ENCODE measurements around the gene NME7. TPM values are rescaled to one million over a fixed set of nuclear protein-coding genes. Genes with fewer than 3 reads are reported as not detected.

Gene NME7
- total RNA-seq, 1 donor from 2014 or later = 12.5 TPM

DNA sequence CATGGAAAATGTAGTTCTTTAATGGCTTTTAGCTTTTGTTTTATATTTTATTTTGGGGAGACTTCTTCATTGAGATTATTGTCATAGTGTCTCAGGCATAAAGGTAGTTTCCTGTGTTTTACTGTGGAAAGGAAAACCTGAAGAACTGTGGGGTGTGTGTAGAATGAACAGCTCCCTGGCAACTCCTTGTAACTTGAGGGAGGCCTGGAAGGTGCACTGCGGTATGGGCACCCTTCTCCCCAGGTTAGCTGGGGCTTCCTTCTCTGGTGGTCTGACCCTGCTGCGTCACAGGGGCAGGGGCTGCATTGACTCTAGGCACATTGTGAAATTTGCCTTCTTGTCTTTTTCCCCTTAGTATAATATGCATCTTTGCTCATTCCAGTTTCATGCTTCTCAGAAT, 259.4 kb downstream of the NME7 start:
- H3K9ac ChIP-seq (ENCODE audit: low read depth in 1 of 3, low read length in 3 of 3) = peak overlapping the region; percentile 90 to 95 (median 94)
- H3K27me3 ChIP-seq (ENCODE audit: control insufficient read depth in 3 of 3, insufficient read depth in 3 of 3, low read length in 3 of 3) = no peaks in the 10 kb centered on the region
- peaks cover 31 to 57% (median 38%) of the 10 kb centered on the region in 3 donors for H3K4me1 ChIP-seq (ENCODE audit: control insufficient read depth in 3 of 3, insufficient read depth in 3 of 3, low read length in 3 of 3)
- peaks cover 9 to 29% (median 23%) of the 10 kb centered on the region in 3 donors for H3K36me3 ChIP-seq (ENCODE audit: control insufficient read depth in 3 of 3, insufficient read depth in 3 of 3, low read length in 3 of 3)
- no peaks in the 10 kb centered on the region for H3K9me3 ChIP-seq (ENCODE audit: control insufficient read depth in 3 of 3, low read length in 3 of 3)
- H3K27ac ChIP-seq (ENCODE audit: low read depth, low read length) = peak overlapping the region; percentile 86
- peak overlapping the region; percentile 81 to 96 (median 88) for H3K4me3 ChIP-seq (ENCODE audit: low read length in 3 of 3)

DNA sequence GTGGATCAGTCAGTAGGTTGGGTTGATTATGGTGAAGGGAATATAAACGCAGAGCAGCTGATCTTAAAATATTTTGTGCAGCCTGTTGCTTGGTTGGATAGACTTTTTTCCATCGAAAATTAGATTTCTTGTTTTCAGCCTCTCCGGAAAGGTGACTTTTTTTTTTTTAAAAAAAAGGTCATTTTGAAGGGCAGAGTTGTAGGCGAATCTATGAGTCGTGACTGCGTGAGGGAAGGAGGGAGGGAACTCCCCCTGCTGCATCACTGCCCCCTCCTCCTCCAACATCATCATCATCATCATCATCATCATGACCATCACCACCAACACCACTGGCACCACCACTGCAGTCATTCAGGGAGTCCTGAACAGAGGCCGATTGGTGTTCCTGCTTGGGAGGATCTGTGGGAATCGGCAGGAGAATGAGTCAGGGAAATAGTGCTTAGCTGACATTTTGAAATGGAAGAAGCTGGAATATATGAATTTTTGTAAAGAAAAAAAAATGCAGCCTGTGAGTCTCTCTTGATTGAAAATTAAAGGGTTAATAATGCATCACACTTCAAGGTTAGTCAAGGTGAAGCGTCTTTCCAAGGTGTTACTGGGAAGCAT, 259.9 kb downstream of the NME7 start:
- H3K27ac ChIP-seq (ENCODE audit: low read depth, low read length) = peak overlapping the region; percentile 86
- H3K9me3 ChIP-seq (ENCODE audit: control insufficient read depth in 3 of 3, low read length in 3 of 3) = no peaks in the 10 kb centered on the region
- peak overlapping the region; percentile 90 to 95 (median 94) for H3K9ac ChIP-seq (ENCODE audit: low read depth in 1 of 3, low read length in 3 of 3)
- H3K36me3 ChIP-seq (ENCODE audit: control insufficient read depth in 3 of 3, insufficient read depth in 3 of 3, low read length in 3 of 3) = peaks cover 8 to 29% (median 23%) of the 10 kb centered on the region in 3 donors
- no peaks in the 10 kb centered on the region for H3K27me3 ChIP-seq (ENCODE audit: control insufficient read depth in 3 of 3, insufficient read depth in 3 of 3, low read length in 3 of 3)
- H3K4me1 ChIP-seq (ENCODE audit: control insufficient read depth in 3 of 3, insufficient read depth in 3 of 3, low read length in 3 of 3) = peaks cover 33 to 59% (median 34%) of the 10 kb centered on the region in 3 donors
- peak overlapping the region; percentile 81 to 96 (median 88) for H3K4me3 ChIP-seq (ENCODE audit: low read length in 3 of 3)

DNA sequence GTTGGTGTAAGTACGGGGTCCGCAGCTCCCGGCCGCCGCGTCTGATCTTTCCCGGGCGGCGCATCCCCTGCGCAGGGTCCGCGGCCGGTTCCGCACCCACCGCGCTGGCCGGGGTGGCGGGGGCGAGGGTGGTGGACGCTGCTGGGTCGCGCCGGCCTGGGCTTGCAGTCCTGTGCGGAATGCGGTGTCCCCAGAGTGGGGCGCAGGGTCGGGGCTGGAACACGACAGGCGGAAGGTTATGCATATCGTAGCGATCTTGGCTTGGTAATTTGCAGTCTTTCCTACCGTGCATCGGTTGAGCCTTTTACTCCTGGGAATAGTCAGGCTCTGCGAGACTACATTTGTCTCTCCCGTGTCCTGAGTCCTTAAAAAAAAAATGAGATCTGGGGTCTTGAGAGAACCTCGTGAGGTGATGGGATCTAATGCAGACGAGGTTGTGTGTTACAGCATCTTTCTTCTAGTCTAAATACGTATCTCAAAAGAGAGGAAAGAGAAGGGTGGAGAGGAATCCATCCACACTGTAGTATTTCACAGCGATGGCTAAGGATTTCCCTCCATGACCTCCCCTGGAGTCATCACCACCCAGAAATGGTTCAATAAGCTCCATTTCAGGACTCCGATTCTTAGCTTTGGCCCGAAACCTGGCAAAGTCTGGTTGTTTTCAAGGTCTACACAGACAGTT, 260.5 kb downstream of the NME7 start:
- peaks cover 29 to 57% (median 32%) of the 10 kb centered on the region in 3 donors for H3K4me1 ChIP-seq (ENCODE audit: control insufficient read depth in 3 of 3, insufficient read depth in 3 of 3, low read length in 3 of 3)
- H3K27me3 ChIP-seq (ENCODE audit: control insufficient read depth in 3 of 3, insufficient read depth in 3 of 3, low read length in 3 of 3) = no peaks in the 10 kb centered on the region
- peaks cover 2 to 26% (median 21%) of the 10 kb centered on the region in 3 donors for H3K36me3 ChIP-seq (ENCODE audit: control insufficient read depth in 3 of 3, insufficient read depth in 3 of 3, low read length in 3 of 3)
- peak overlapping the region; percentile 90 to 95 (median 94) for H3K9ac ChIP-seq (ENCODE audit: low read depth in 1 of 3, low read length in 3 of 3)
- H3K4me3 ChIP-seq (ENCODE audit: low read length in 3 of 3) = peak overlapping the region; percentile 81 to 96 (median 88)
- H3K9me3 ChIP-seq (ENCODE audit: control insufficient read depth in 3 of 3, low read length in 3 of 3) = no peaks in the 10 kb centered on the region
- peak overlapping the region; percentile 86 for H3K27ac ChIP-seq (ENCODE audit: low read depth, low read length)

DNA sequence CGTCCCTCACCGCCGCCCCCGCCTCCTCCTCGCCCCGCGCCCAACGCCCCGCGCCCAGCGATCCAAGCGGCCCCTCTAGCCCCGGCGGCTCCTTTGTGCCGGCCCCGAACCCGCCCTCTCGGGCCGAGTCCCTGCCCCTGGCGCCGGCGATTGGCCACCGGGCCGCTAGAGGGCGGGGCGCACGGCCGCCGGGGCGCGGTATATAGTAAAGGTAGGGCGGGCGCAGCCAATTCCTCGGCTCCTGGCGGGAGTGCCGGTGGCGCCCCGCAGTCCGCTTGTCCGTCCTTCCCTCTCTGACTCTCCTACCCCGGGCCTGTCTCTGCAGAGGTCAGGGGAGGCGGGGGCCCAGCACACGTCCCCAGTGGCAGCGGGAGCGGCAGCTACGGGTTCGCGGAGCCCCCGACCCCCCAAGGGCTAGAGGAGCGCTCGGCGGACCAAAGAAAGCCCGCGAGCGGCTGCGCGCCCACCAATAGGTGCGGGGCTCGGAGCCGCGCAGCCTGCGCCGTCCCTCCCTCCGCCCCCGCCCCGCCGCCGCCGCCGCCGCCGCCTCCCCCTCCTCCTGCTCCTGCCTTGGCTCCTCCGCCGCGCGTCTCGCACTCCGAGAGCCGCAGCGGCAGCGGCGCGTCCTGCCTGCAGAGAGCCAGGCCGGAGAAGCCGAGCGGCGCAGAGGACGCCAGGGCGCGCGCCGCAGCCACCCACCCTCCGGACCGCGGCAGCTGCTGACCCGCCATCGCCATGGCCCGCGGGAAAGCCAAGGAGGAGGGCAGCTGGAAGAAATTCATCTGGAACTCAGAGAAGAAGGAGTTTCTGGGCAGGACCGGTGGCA, 261.3 kb downstream of the NME7 start, which contains the start of gene ATP1B1:
TSS of gene ATP1B1 (plus strand) at position 596 of the 826 bp plus-strand sequence. CDS start at position 736, 140 bp downstream.
- Histone ChIP-seq H3K4me3 (ENCODE audit: low read length in 3 of 3) (peak within 1 kb of the TSS; percentile 81 to 96 (median 88)), H3K4me1 (ENCODE audit: control insufficient read depth in 3 of 3, insufficient read depth in 3 of 3, low read length in 3 of 3) (peaks cover 23 to 50% (median 25%) of the 10 kb centered on the region in 3 donors), H3K9me3 (ENCODE audit: control insufficient read depth in 3 of 3, low read length in 3 of 3) (no peaks in the 10 kb centered on the region), H3K36me3 (ENCODE audit: control insufficient read depth in 3 of 3, insufficient read depth in 3 of 3, low read length in 3 of 3) (peaks cover 0 to 18% (median 14%) of the 10 kb centered on the region in 3 donors), H3K9ac (ENCODE audit: low read depth in 1 of 3, low read length in 3 of 3) (peak within 1 kb of the TSS; percentile 90 to 95 (median 94)), H3K27ac (ENCODE audit: low read depth, low read length) (peak within 1 kb of the TSS; percentile 86), H3K27me3 (ENCODE audit: control insufficient read depth in 3 of 3, insufficient read depth in 3 of 3, low read length in 3 of 3) (no peaks in the 10 kb centered on the region)

- Histone ChIP-seq H3K27me3 (ENCODE audit: control insufficient read depth in 3 of 3, insufficient read depth in 3 of 3, low read length in 3 of 3) (no peaks in the 10 kb centered on the region), H3K27ac (ENCODE audit: low read depth, low read length) (peak overlapping the region; percentile 86), H3K9ac (ENCODE audit: low read depth in 1 of 3, low read length in 3 of 3) (peak overlapping the region; percentile 73 to 90 (median 74)), H3K4me3 (ENCODE audit: low read length in 3 of 3) (peak overlapping the region; percentile 45 to 96 (median 71)), H3K36me3 (ENCODE audit: control insufficient read depth in 3 of 3, insufficient read depth in 3 of 3, low read length in 3 of 3) (peaks cover 0 to 15% (median 10%) of the 10 kb centered on the region in 3 donors), H3K4me1 (ENCODE audit: control insufficient read depth in 3 of 3, insufficient read depth in 3 of 3, low read length in 3 of 3) (peaks cover 17 to 45% (median 21%) of the 10 kb centered on the region in 3 donors), H3K9me3 (ENCODE audit: control insufficient read depth in 3 of 3, low read length in 3 of 3) (no peaks in the 10 kb centered on the region)
Measured at GRCh38 chr1:169105434-169106094, 262.0 kb downstream of the NME7 start.

DNA sequence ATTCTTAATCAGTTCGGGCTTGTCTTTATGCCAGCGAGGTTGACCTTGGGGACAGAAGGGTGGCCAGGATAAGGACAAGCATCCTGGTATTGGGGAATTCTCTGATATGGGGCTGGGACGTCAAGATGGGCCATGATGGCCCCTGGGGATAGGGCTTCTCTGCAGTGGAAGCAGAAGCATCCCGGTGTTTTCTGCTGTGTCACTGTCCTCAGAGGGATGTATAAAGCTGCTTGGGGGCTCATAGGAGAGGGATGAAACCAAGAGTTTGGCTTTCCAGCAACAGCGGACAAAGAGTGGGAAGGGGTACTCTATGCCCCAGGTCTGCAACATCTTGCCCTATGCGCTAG, 262.5 kb downstream of the NME7 start:
- H3K27ac ChIP-seq (ENCODE audit: low read depth, low read length) = peak overlapping the region; percentile 86
- peak overlapping the region; percentile 45 to 96 (median 71) for H3K4me3 ChIP-seq (ENCODE audit: low read length in 3 of 3)
- no peaks in the 10 kb centered on the region for H3K27me3 ChIP-seq (ENCODE audit: control insufficient read depth in 3 of 3, insufficient read depth in 3 of 3, low read length in 3 of 3)
- peaks cover 0 to 15% (median 10%) of the 10 kb centered on the region in 3 donors for H3K36me3 ChIP-seq (ENCODE audit: control insufficient read depth in 3 of 3, insufficient read depth in 3 of 3, low read length in 3 of 3)
- no peaks in the 10 kb centered on the region for H3K9me3 ChIP-seq (ENCODE audit: control insufficient read depth in 3 of 3, low read length in 3 of 3)
- peaks cover 12 to 40% (median 21%) of the 10 kb centered on the region in 3 donors for H3K4me1 ChIP-seq (ENCODE audit: control insufficient read depth in 3 of 3, insufficient read depth in 3 of 3, low read length in 3 of 3)
- H3K9ac ChIP-seq (ENCODE audit: low read depth in 1 of 3, low read length in 3 of 3) = peak overlapping the region; percentile 73 to 90 (median 74)

DNA sequence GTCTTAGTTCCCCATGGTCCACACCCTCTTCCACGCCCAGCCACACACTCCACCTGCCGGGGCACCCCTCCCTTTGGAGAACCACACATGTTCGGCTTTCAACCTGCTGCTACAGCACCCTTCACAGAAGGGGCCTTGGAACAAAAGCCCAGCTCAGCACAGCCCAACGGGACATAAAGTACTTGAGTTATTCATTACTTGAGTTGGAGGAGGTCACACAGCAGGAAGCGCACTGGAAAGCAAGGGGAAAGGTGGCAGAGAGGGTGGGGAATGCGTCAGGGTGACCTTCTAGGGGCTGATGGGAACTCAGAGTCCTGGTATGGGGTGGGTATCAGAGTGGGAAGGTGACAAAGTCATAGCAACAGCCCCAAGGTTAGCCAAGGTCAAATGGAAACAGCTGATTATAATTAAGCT, 264.1 kb downstream of the NME7 start:
- Histone ChIP-seq H3K27ac (ENCODE audit: low read depth, low read length) (no peak overlapping the region), H3K4me1 (ENCODE audit: control insufficient read depth in 3 of 3, insufficient read depth in 3 of 3, low read length in 3 of 3) (peaks cover 9 to 34% (median 21%) of the 10 kb centered on the region in 3 donors)

DNA sequence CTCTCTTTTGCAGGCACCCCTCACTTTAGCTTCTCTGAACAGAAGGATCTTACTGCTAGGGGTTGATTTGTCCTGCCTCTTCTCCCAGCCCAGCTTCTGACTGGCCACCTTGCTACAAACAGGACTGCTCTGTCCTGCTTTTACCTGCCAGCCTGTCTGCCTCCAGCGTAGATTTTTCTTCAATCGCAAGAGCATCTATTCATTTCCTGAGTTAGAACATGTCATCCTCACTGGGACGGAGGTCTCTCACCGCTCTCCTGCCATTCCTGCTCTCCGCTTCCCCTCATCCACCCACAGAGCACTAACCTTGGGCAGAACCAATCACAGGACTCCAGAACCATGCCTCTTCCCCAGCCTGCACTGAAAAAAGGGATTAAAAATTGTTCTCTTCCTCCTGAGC, 264.6 kb downstream of the NME7 start:
- Histone ChIP-seq H3K27ac (ENCODE audit: low read depth, low read length) (no peak overlapping the region), H3K27me3 (ENCODE audit: control insufficient read depth in 3 of 3, insufficient read depth in 3 of 3, low read length in 3 of 3) (no peaks in the 10 kb centered on the region), H3K9ac (ENCODE audit: low read depth in 1 of 3, low read length in 3 of 3) (peak overlapping the region in 1 of 3 donors; percentile 34), H3K4me3 (ENCODE audit: low read length in 3 of 3) (peak overlapping the region in 1 of 3 donors; percentile 28), H3K9me3 (ENCODE audit: control insufficient read depth in 3 of 3, low read length in 3 of 3) (no peaks in the 10 kb centered on the region), H3K36me3 (ENCODE audit: control insufficient read depth in 3 of 3, insufficient read depth in 3 of 3, low read length in 3 of 3) (peaks cover 0 to 11% (median 7%) of the 10 kb centered on the region in 3 donors), H3K4me1 (ENCODE audit: control insufficient read depth in 3 of 3, insufficient read depth in 3 of 3, low read length in 3 of 3) (peaks cover 9 to 34% (median 21%) of the 10 kb centered on the region in 3 donors)

More for the DNA sequence above, 264.1 kb downstream of the NME7 start:
- Histone ChIP-seq H3K9me3 (ENCODE audit: control insufficient read depth in 3 of 3, low read length in 3 of 3) (no peaks in the 10 kb centered on the region), H3K9ac (ENCODE audit: low read depth in 1 of 3, low read length in 3 of 3) (peak overlapping the region in 1 of 3 donors; percentile 34), H3K4me3 (ENCODE audit: low read length in 3 of 3) (no peak overlapping the region), H3K36me3 (ENCODE audit: control insufficient read depth in 3 of 3, insufficient read depth in 3 of 3, low read length in 3 of 3) (peaks cover 0 to 15% (median 10%) of the 10 kb centered on the region in 3 donors), H3K27me3 (ENCODE audit: control insufficient read depth in 3 of 3, insufficient read depth in 3 of 3, low read length in 3 of 3) (no peaks in the 10 kb centered on the region)

- Histone ChIP-seq H3K9ac (ENCODE audit: low read depth in 1 of 3, low read length in 3 of 3) (no peak overlapping the region), H3K4me3 (ENCODE audit: low read length in 3 of 3) (no peak overlapping the region), H3K27me3 (ENCODE audit: control insufficient read depth in 3 of 3, insufficient read depth in 3 of 3, low read length in 3 of 3) (no peaks in the 10 kb centered on the region), H3K36me3 (ENCODE audit: control insufficient read depth in 3 of 3, insufficient read depth in 3 of 3, low read length in 3 of 3) (peaks cover 0 to 7% (median 3%) of the 10 kb centered on the region in 3 donors), H3K4me1 (ENCODE audit: control insufficient read depth in 3 of 3, insufficient read depth in 3 of 3, low read length in 3 of 3) (peaks cover 9 to 34% (median 21%) of the 10 kb centered on the region in 3 donors), H3K9me3 (ENCODE audit: control insufficient read depth in 3 of 3, low read length in 3 of 3) (no peaks in the 10 kb centered on the region), H3K27ac (ENCODE audit: low read depth, low read length) (no peak overlapping the region)
Measured at GRCh38 chr1:169102567-169102966, 265.0 kb downstream of the NME7 start.
